Activated CD4-positive, alpha-beta T cell treated with anti-CD3 and anti-CD28 coated beads, Interleukin-10, Interleukin-2, amounts not matched to agents 100 ng/mL and 50 ng/mL, durations not matched to agents 16 hours and 8 hours (primary cell): Measurements from ENCODE around the gene FAM124A.
A peak's percentile ranks its signal among the peaks of the same experiment; 100 is the strongest.

Experiments
- DNase-seq: peaks from one replicate; pipeline ENCODE4 v3.0.0-alpha.2; 2020

Gene FAM124A

GRCh38 chr13:51222037-51222685 lies at the start of gene FAM124A:
Gene FAM124A (plus strand): TSS chr13:51222398. CDS start chr13:51222502, 104 bp downstream.
- DNase-seq: peak; percentile 55

GRCh38 chr13:51175021-51175420 lies 47.2 kb upstream of the FAM124A start:
- DNase-seq: no peak

GRCh38 chr13:51175639-51176038 lies 46.6 kb upstream of the FAM124A start:
- no peak for DNase-seq

GRCh38 chr13:51177188-51177587 lies 45.0 kb upstream of the FAM124A start:
- no peak for DNase-seq

GRCh38 chr13:51178456-51179074 lies 43.6 kb upstream of the FAM124A start:
- DNase-seq: no peak

- DNase-seq: no peak
These were observed 42.7 kb upstream of the FAM124A start for GRCh38 chr13:51179432-51179971.

GRCh38 chr13:51180853-51181511 lies 41.2 kb upstream of the FAM124A start:
- DNase-seq: no peak

- no peak for DNase-seq
These were observed 40.3 kb upstream of the FAM124A start for GRCh38 chr13:51181786-51182383.

GRCh38 chr13:51191743-51192142 lies 30.5 kb upstream of the FAM124A start:
- no peak for DNase-seq

- peak; percentile 25 for DNase-seq
These were observed 29.9 kb upstream of the FAM124A start for GRCh38 chr13:51192348-51192747.

GRCh38 chr13:51193387-51193786 lies 28.8 kb upstream of the FAM124A start:
- DNase-seq: no peak

GRCh38 chr13:51194942-51195341 lies 27.3 kb upstream of the FAM124A start:
- DNase-seq: no peak

- no peak for DNase-seq
These were observed 20.3 kb upstream of the FAM124A start for GRCh38 chr13:51201886-51202285.

- no peak for DNase-seq
These were observed 19.6 kb upstream of the FAM124A start for GRCh38 chr13:51202477-51203046.

GRCh38 chr13:51206584-51206983 lies 15.6 kb upstream of the FAM124A start:
- no peak for DNase-seq

GRCh38 chr13:51207881-51208280 lies 14.3 kb upstream of the FAM124A start:
- no peak for DNase-seq

- no peak for DNase-seq
These were observed 13.5 kb upstream of the FAM124A start for GRCh38 chr13:51208716-51209115.

GRCh38 chr13:51211910-51212309 lies 10.3 kb upstream of the FAM124A start:
- no peak for DNase-seq

GRCh38 chr13:51212758-51213157 lies 9.4 kb upstream of the FAM124A start:
- DNase-seq: no peak

GRCh38 chr13:51213173-51213728 lies 8.9 kb upstream of the FAM124A start:
- DNase-seq: no peak

- DNase-seq: no peak
These were observed 3.6 kb upstream of the FAM124A start for GRCh38 chr13:51218626-51219025.

- no peak for DNase-seq
These were observed 1.5 kb upstream of the FAM124A start for GRCh38 chr13:51220706-51221105.

GRCh38 chr13:51221108-51221507 lies 1.1 kb upstream of the FAM124A start:
- no peak for DNase-seq
